SJSA1 (cell line): Measurements from ENCODE around the gene ZFYVE1. TPM values are rescaled to one million over a fixed set of nuclear protein-coding genes. Genes with fewer than 3 reads are reported as not detected.
"Not testable (repeated sequence)": the region's sequence is repeated elsewhere in the genome, so short reads cannot be mapped to it uniquely, and the experiment has no call there.

Experiments
- DNase-seq, 2 experiments: peaks; one replicate each; pipeline ENCODE4 v3.0.0-alpha.2; 2015 to 2020; ENCODE audit warnings: low spot score in 2 of 2, low read depth in 1 of 2
- H3K27ac ChIP-seq: fragments of 250-450 bp; sonication (Bioruptor Pico); 2 replicates; pipeline ENCODE4 v1.5.1; 2020; ENCODE audit warnings: mild to moderate bottlenecking, moderate library complexity
- H3K27me3 ChIP-seq: fragments of 250-450 bp; sonication (Bioruptor Pico); replicated peaks from 2 replicates; pipeline ENCODE4 v1.5.1; 2020; ENCODE audit warnings: mild to moderate bottlenecking, moderate library complexity
- H3K36me3 ChIP-seq: fragments of 250-450 bp; sonication (Bioruptor Pico); 2 replicates; pipeline ENCODE4 v1.5.1; 2020; ENCODE audit warnings: mild to moderate bottlenecking
- H3K4me1 ChIP-seq: fragments of 250-450 bp; sonication (Bioruptor Pico); replicated peaks from 2 replicates; pipeline ENCODE4 v1.6.1; 2021; ENCODE audit warnings: mild to moderate bottlenecking
- H3K4me3 ChIP-seq: fragments of 250-450 bp; sonication (Bioruptor Pico); 2 replicates; pipeline ENCODE4 v1.5.1; 2020; ENCODE audit warnings: mild to moderate bottlenecking
- H3K9me3 ChIP-seq: fragments of 250-450 bp; sonication (Bioruptor Pico); replicated peaks from 2 replicates; pipeline ENCODE4 v1.5.1; 2020; ENCODE audit warnings: mild to moderate bottlenecking
- total RNA-seq: library from RNA; depleted of rRNA; stranded (reverse); fragments of >200 nt; shearing (Covaris generic); gene quantifications from 2 replicates; pipeline ENCODE4 v1.2.3, GENCODE V29; 2014; rRNA removed

Gene ZFYVE1, protein sequence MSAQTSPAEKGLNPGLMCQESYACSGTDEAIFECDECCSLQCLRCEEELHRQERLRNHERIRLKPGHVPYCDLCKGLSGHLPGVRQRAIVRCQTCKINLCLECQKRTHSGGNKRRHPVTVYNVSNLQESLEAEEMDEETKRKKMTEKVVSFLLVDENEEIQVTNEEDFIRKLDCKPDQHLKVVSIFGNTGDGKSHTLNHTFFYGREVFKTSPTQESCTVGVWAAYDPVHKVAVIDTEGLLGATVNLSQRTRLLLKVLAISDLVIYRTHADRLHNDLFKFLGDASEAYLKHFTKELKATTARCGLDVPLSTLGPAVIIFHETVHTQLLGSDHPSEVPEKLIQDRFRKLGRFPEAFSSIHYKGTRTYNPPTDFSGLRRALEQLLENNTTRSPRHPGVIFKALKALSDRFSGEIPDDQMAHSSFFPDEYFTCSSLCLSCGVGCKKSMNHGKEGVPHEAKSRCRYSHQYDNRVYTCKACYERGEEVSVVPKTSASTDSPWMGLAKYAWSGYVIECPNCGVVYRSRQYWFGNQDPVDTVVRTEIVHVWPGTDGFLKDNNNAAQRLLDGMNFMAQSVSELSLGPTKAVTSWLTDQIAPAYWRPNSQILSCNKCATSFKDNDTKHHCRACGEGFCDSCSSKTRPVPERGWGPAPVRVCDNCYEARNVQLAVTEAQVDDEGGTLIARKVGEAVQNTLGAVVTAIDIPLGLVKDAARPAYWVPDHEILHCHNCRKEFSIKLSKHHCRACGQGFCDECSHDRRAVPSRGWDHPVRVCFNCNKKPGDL
- 3.7 and 6.6 TPM in 2 replicates for total RNA-seq

DNA sequence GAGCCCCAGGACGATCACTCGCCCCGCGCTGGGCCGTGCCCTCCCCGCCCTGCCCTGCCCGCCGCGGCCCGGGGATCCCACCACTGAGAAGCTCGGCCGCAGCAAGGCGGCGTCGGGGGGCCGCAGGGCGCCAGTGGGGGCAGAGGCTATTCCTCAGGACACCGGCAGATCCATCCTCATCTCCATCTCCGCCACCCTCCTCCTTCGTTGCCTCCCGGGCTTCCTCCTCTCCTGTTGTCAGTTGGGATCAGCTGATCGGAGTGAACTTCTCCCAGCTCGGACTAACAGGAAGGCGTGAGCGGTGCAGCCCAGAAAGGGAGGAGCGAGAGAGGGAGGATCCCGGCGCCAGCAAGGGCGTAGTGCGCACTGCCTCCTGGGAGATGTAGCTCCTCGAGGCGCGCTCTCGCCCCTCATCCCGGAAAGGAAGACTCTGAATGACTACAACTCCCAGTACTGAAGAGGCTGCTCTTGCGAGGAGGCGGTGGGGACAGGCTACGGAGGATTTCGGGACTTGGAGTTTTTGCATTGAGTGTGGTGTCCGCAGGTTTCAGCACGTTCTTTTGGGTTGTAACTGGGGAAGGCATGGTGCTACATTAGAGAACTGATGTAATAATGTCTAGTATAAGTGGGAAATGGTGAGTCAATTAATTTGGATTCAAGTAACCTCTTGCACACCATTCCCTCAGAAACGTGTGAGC is at the start of gene ZFYVE1:
TSS of gene ZFYVE1 (minus strand) at position 262 of the 698 bp plus-strand sequence. CDS start 2,598 bp downstream, outside the sequence.
- Histone ChIP-seq H3K9me3 (no peaks in the 10 kb centered on the region), H3K4me3 (peak within 1 kb of the TSS; percentile 69), H3K36me3 (peaks cover 20% of the 10 kb centered on the region), H3K27ac (peak within 1 kb of the TSS; percentile 58), H3K4me1 (0 out of 2 replicates have a peak, but pooled peaks cover 8% of the 10 kb centered on the region), H3K27me3 (no peaks in the 10 kb centered on the region)
- peak; percentile 97 for DNase-seq

DNA sequence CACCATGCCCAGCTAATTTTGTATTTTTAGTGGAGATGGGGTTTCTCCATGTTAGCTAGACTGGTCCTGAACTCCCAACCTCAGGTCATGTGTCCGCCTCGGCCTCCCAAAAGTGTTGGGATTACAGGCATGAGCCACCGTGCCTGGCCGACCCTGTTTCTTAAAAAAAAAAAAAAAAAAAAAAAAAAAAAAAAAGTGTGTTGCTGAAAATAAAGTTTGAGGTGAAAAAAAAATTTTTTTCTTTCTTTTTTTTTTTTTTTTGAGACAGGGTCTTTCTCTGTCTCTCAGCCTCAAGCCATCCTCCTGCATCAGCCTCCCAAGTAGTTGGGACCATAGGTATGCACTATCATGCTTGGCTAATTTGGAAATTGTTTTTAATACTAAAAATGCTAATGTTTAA is 42.7 kb upstream of the ZFYVE1 start:
- no peak for DNase-seq
- H3K36me3 ChIP-seq = peaks cover 64% of the 10 kb centered on the region
- no peak overlapping the region for H3K4me3 ChIP-seq
- no peaks in the 10 kb centered on the region for H3K9me3 ChIP-seq
- H3K27me3 ChIP-seq = no peaks in the 10 kb centered on the region
- H3K27ac ChIP-seq = no peak overlapping the region
- no peaks in the 10 kb centered on the region for H3K4me1 ChIP-seq

DNA sequence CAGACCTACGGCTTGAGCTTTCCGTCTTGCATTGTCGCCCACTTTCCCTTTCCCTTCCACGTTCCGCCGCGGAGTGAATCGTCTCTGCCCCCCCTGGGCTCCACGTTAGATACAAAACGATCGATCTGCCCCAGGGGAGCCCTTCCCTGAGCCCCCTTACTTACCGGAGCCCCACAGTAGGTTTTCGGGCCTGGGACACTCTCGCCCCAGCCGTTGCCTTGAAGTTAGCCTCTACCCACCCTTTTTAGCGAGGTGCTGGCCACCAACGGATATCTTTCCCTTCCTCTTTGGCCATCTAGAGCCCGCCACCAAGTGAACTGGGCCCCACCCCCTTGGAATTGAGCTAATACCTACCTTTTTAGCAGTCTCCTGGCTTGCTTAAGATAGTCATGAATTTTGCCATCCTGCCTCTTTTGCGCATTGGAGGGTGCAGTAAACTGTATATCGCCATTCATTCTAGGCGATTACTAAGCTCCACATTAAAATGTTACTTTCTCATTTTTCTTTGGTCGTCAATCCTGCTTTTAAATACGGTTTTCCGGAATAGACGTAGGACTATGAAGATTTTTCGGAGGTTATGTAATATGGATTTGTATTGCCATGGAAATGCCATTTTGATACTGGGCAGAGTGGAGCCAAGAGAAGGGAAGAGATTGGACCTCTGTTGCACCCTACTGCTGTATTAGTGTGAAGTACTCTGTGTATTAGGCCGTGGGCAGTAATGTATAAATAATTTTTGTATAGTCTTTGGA is 32.2 kb upstream of the ZFYVE1 start:
- peak; percentile 46 to 56 for DNase-seq

DNA sequence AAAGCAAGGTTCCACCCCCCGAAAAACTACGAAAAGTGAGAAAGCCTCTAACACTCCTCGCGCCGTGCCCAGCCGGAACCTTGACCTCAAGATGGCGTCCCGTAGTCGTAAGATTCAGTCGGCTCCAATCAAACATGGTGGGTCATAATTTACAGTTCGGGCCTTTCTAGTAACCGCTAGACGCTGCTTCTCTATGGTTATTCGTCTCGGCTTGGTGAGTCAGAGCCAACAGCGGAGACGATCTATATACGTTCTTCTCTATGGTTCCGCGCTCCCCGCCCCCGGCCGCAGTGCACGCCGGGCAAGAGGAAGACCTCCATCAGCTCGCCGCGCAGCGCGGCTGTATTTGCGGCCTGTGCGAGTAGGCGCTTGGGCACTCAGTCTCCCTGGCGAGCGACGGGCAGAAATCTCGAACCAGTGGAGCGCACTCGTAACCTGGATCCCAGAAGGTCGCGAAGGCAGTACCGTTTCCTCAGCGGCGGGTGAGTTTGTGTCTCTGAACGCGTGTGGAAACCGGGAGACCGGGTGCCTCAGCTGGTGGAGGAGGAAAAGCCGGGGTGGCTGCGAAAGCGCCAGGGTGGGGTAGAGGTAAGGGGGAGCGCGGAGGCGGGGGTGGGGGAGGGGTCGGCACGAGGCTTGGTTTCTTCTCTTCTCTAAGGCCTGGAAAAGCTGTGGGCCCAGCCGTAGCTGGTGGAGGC is 31.5 kb upstream of the ZFYVE1 start, which contains the start of gene RBM25:
TSS of gene RBM25 (plus strand) at position 311 of the 698 bp plus-strand sequence. CDS start 13,108 bp downstream, outside the sequence.
- peak; percentile 96 to 97 for DNase-seq
- Histone ChIP-seq H3K27ac (peak within 1 kb of the TSS; percentile 82), H3K4me1 (peaks cover 14% of the 10 kb centered on the region), H3K4me3 (peak within 1 kb of the TSS; percentile 65), H3K36me3 (peaks cover 36% of the 10 kb centered on the region), H3K27me3 (no peaks in the 10 kb centered on the region), H3K9me3 (no peaks in the 10 kb centered on the region)

More for the DNA sequence above, 32.2 kb upstream of the ZFYVE1 start:
- H3K27me3 ChIP-seq = no peaks in the 10 kb centered on the region
- peaks cover 44% of the 10 kb centered on the region for H3K36me3 ChIP-seq
- H3K9me3 ChIP-seq = no peaks in the 10 kb centered on the region
- H3K4me1 ChIP-seq = peaks cover 14% of the 10 kb centered on the region
- H3K4me3 ChIP-seq = peak overlapping the region; percentile 65
- peak overlapping the region; percentile 82 for H3K27ac ChIP-seq

DNA sequence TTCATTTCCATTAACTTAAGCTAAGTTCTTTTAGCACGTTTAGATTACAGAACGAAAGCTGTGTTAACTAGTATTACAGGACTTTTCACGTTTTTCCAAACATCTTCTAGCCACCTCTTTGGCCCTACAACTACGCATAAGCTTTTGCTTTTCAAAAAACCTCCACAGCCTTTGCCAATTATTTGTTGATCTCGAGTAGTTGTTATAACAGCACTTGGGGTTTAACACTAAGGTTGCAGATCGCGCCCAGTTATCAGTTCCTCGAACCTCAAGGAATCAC is 31.0 kb upstream of the ZFYVE1 start:
- Histone ChIP-seq H3K4me3 (peak overlapping the region; percentile 65), H3K27me3 (no peaks in the 10 kb centered on the region), H3K4me1 (peaks cover 14% of the 10 kb centered on the region), H3K9me3 (no peaks in the 10 kb centered on the region), H3K36me3 (peaks cover 33% of the 10 kb centered on the region), H3K27ac (peak overlapping the region; percentile 82)
- DNase-seq = no peak

DNA sequence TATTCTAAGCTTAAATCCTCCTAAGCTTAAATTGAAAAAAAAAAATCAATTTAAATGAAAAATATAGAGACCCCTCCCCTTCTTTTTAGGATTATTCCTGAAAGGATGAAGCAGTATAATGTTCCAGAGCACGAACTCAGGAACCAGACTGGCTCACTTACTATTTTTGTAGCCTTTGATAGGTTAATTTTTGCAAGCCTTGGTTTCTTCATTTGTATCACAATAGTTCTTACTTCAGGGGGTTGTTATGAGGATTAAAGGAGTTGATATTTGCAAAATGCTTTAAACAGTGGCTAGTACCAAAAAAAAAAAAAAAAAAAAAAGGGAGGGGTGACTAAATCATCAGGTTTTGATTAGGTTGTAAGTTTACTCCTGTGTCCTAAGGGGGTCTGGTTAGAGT is 28.3 kb upstream of the ZFYVE1 start:
- H3K27me3 ChIP-seq = no peaks in the 10 kb centered on the region
- H3K4me3 ChIP-seq = no peak overlapping the region
- no peak overlapping the region for H3K27ac ChIP-seq
- peaks cover 10% of the 10 kb centered on the region for H3K36me3 ChIP-seq
- H3K4me1 ChIP-seq = peaks cover 14% of the 10 kb centered on the region
- no peak for DNase-seq
- no peaks in the 10 kb centered on the region for H3K9me3 ChIP-seq

DNA sequence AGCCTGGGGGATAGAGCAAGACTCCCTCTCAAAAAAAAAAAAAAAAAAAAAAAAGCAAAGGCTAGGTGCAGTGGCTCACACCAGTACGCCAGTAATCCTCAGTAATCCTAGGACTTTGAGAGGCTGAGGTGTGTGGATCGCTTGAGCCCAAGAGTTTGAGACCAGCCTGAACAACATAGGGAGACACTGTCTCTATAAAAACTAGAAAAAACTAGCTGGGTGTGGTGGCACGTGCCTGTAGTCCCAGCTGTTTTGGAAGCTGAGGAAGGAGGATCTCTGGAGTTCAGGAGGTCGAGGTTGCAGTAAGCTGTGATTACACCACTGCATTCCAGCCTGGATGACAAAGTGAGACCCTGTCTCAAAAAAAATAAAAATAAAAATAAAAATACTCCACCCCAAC is 22.5 kb upstream of the ZFYVE1 start:
- Histone ChIP-seq H3K36me3 (no peaks in the 10 kb centered on the region), H3K9me3 (no peaks in the 10 kb centered on the region), H3K27ac (no peak overlapping the region), H3K27me3 (no peaks in the 10 kb centered on the region), H3K4me1 (no peaks in the 10 kb centered on the region), H3K4me3 (no peak overlapping the region)
- DNase-seq = no peak

DNA sequence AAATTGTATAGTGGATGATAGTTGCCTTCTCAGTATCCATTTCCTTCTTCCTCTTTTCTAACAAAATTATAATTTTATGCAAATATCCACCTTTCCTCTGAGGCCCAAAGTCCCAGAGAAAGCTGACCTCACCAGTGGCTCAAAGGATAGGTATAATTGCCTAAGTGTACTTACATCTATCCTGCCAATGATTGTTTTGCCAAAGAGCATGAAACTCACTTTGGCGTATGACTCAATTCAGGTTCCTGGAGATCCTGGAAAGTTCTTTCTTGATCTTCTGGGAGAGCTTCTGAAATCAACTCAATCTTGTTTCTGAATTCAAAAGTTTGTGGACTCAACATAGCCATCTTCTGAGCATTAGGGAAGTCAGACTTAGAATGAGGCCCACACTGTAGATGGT is 20.9 kb upstream of the ZFYVE1 start:
- H3K9me3 ChIP-seq = no peaks in the 10 kb centered on the region
- DNase-seq = no peak
- H3K36me3 ChIP-seq = no peaks in the 10 kb centered on the region
- no peak overlapping the region for H3K27ac ChIP-seq
- H3K4me1 ChIP-seq = no peaks in the 10 kb centered on the region
- H3K27me3 ChIP-seq = no peaks in the 10 kb centered on the region
- H3K4me3 ChIP-seq = no peak overlapping the region

DNA sequence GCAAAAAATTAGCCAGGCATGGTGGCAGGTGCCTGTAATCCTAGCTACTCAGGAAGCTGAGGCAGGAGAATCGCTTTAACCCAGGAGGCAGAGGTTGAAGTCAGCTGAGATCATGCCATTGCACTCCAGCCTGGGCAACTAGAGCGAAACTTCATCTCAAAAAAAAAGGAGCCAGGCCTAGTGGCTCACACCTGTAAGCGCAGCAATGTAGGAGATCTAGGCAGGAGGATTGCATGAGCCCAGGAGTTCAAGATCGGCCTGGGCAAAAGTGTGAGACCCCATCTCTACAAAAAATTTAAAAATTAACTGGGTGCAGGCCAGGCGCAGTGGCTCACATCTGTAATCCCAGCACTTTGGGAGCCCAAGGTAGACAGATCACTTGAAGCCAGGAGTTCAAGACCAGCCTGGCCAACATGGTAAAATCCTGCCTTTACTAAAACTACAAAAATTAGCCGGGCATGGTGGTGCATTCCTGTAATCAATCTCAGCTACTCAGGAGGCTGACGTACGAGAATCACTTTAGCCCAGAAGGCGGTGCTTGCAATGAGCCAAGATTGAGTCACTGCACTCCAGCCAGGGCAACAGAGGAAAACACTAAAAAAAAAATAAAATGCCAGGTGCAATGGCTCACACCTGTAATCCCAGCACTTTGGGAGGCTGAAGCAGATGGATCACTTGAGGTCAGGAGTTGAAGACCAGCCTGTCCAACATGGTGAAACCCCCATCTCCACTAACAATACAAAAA is 10.0 kb upstream of the ZFYVE1 start:
- H3K27ac ChIP-seq, DNase-seq, H3K27me3 ChIP-seq, H3K36me3 ChIP-seq, H3K4me1 ChIP-seq, H3K4me3 ChIP-seq, H3K9me3 ChIP-seq: not testable (repeated sequence)

DNA sequence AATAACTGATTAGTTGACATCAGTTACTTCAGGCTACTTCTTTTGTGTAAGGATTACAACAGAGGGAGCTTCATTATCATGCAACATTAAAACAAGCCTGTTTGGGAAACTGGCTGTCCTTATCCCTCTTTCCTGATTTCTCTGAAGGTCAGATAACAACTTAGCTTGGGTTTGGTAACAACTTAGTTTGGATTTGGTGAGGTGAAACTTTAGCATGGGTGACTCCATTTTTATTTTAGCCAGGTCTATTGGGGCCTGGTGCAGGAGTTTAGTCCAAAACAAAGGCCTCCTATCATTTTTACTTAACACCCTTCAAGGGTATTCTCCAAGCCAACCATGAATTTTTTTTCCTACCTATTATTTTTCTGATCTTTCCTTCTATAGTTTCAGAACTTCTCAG is 1.1 kb upstream of the ZFYVE1 start:
- Histone ChIP-seq H3K4me1 (0 out of 2 replicates have a peak, but pooled peaks cover 8% of the 10 kb centered on the region), H3K27ac (no peak overlapping the region), H3K4me3 (no peak overlapping the region), H3K9me3 (no peaks in the 10 kb centered on the region), H3K27me3 (no peaks in the 10 kb centered on the region), H3K36me3 (peaks cover 11% of the 10 kb centered on the region)
- no peak for DNase-seq

DNA sequence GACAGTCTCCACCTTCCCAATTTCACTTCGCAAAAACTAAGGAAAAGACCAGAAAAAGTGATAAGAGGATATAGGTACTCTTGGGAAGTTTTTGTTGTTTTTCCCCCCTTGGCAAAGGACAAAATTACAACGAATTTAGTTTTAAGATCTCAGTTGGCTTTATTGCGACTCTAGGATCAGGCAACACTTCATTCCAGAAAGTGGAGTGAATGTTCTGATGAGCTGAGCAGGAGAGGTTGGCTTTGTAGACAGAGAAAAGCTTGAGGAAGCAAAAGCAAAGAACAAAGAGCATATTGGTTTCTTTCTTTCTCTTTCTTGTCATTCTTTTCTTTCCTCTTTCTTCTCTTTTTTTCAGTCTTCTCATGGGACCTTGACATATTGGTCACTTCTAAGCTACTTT is 640 bp upstream of the ZFYVE1 start:
- Histone ChIP-seq H3K36me3 (peaks cover 14% of the 10 kb centered on the region), H3K4me1 (0 out of 2 replicates have a peak, but pooled peaks cover 8% of the 10 kb centered on the region), H3K27me3 (no peaks in the 10 kb centered on the region), H3K9me3 (no peaks in the 10 kb centered on the region), H3K27ac (no peak overlapping the region), H3K4me3 (peak overlapping the region; percentile 69)
- no peak for DNase-seq

DNA sequence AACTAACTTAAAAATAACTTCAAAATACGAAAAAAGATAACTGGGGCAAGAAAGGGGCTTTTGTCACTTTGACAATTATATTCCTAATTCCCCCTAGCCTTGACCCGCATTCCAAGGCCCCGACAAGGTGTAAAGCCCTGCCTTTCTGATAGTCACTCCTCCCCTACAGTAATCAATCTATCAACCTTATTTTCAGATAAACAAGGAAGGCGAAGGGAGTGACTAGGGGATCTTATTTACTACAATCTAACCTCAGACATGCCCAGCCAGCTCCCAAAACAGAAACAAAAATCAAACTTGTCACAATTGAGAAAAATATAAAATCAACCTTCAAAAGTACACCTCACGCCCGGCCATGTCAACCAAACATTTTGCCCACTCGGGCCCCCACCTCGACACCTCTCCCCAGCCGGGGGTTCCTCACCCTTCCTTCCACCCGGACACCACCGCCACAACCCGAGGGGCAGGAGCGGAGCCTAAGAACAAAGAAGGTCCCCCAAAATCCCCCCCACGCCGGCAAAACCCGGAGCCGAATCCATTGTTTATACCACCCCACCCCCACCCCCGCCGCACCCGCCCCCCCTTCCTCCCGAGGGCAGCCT is 562 bp downstream of the ZFYVE1 start:
- peak overlapping the region; percentile 69 for H3K4me3 ChIP-seq
- H3K36me3 ChIP-seq = peaks cover 23% of the 10 kb centered on the region
- no peaks in the 10 kb centered on the region for H3K9me3 ChIP-seq
- no peak for DNase-seq
- H3K27ac ChIP-seq = peak overlapping the region; percentile 58
- H3K27me3 ChIP-seq = no peaks in the 10 kb centered on the region
- 0 out of 2 replicates have a peak, but pooled peaks cover 8% of the 10 kb centered on the region for H3K4me1 ChIP-seq
